SIG-M5 treated with dmso at 0.1 percent for 504 hours (cell line): ENCODE measurements around the gene ROR1.
"Not testable (repeated sequence)": the region's sequence is repeated elsewhere in the genome, so short reads cannot be mapped to it uniquely, and the experiment has no call there.

ENCODE experiments used
- DNase-seq: peaks from one replicate; lab custom pipeline; 2025; ENCODE audit not compliant: unreplicated experiment; lab: John Stamatoyannopoulos, UW

Gene ROR1

GRCh38 chr1:64203420-64203819 lies 429.6 kb downstream of the ROR1 start, which contains the start of gene UBE2U:
Gene UBE2U, plus strand, starts transcription at chr1:64203623. Its CDS starts 428 bp downstream, at chr1:64204051.
- no peak for DNase-seq

GRCh38 chr1:64209221-64209620 lies 435.4 kb downstream of the ROR1 start:
- no peak for DNase-seq

GRCh38 chr1:64212031-64212430 lies 438.2 kb downstream of the ROR1 start:
- DNase-seq: no peak

- no peak for DNase-seq
Observed at GRCh38 chr1:64215576-64215975, 441.8 kb downstream of the ROR1 start.

- DNase-seq: no peak
Observed at GRCh38 chr1:64220241-64220640, 446.4 kb downstream of the ROR1 start.

GRCh38 chr1:64223329-64224151 lies 449.7 kb downstream of the ROR1 start:
- no peak for DNase-seq

- not testable (repeated sequence) for DNase-seq
Observed at GRCh38 chr1:64224236-64224635, 450.4 kb downstream of the ROR1 start.

GRCh38 chr1:64228167-64228957 lies 454.5 kb downstream of the ROR1 start:
- DNase-seq: no peak

- no peak for DNase-seq
Observed at GRCh38 chr1:64229307-64229706, 455.5 kb downstream of the ROR1 start.
